OCI-LY3 (cell line): ENCODE data around the gene MAML2.

Source experiments
- H2AFZ ChIP-seq: fragments of 200-600, 300-600 bp; shearing (Covaris generic); 2 replicates; pipeline ENCODE4 v1.6.0; 2014; ENCODE audit warnings: antibody characterized with exemption, low read depth, low read length
- H3K27ac ChIP-seq: fragments of 200-600, 300-600 bp; sonication (generic); 2 replicates; pipeline ENCODE4 v1.5.1; 2014; ENCODE audit warnings: mild to moderate bottlenecking, low read length, moderate library complexity, mixed read lengths
- H3K27me3 ChIP-seq: fragments of 200-600, 300-600 bp; sonication (generic); 2 replicates; pipeline ENCODE4 v1.6.1; 2014; ENCODE audit warnings: low read depth, low read length, mixed read lengths
- H3K36me3 ChIP-seq: fragments of 200-600, 300-600 bp; sonication (generic); replicated peaks from 2 replicates; pipeline ENCODE3; 2014; ENCODE audit warnings: low read depth, low read length, mixed read lengths
- H3K4me1 ChIP-seq: fragments of 300-600, 200-600 bp; sonication (generic); 2 replicates; pipeline ENCODE4 v1.6.1; 2014; ENCODE audit warnings: low read length, mixed read lengths
- H3K4me2 ChIP-seq: fragments of 200-600, 300-600 bp; sonication (generic); 2 replicates; pipeline ENCODE4 v1.6.1; 2014; ENCODE audit warnings: low read length, mixed read lengths
- H3K4me3 ChIP-seq: fragments of 300-600, 200-600 bp; sonication (generic); 2 replicates; pipeline ENCODE4 v1.5.1; 2014; ENCODE audit warnings: antibody characterized with exemption, mild to moderate bottlenecking, low read length, moderate library complexity
- H3K79me2 ChIP-seq: fragments of 300-600, 200-600 bp; shearing (Covaris generic); 2 replicates; pipeline ENCODE4 v1.6.1; 2014; ENCODE audit warnings: mild to moderate bottlenecking, low read length, mixed read lengths
- H3K9ac ChIP-seq: fragments of 300-600, 200-600 bp; shearing (Covaris generic); 2 replicates; pipeline ENCODE4 v1.6.0; 2014; ENCODE audit warnings: mild to moderate bottlenecking, low read length, moderate library complexity
- H3K9me3 ChIP-seq: fragments of 200-600, 300-600 bp; shearing (Covaris generic); 2 replicates; pipeline ENCODE4 v1.6.1; 2014; ENCODE audit warnings: low read length, mixed read lengths; ENCODE audit not compliant: insufficient read depth
- H4K20me1 ChIP-seq: fragments of 200-600, 300-600 bp; sonication (generic); 2 replicates; pipeline ENCODE4 v1.6.1; 2016; ENCODE audit warnings: low read length, mixed read lengths; ENCODE audit not compliant: insufficient read depth
- CTCF ChIP-seq: fragments of 200-600, 300-600 bp; sonication (generic); IDR thresholded peaks from 2 replicates; pipeline ENCODE4 v1.5.1; 2014; ENCODE audit warnings: antibody characterized with exemption, low read length, low read depth
- EZH2phosphoT487 ChIP-seq: fragments of 200-600 bp; shearing (Covaris generic); IDR thresholded peaks from 2 replicates; pipeline ENCODE4 v1.6.1; 2018; ENCODE audit warnings: antibody characterized with exemption, mixed run types, low read depth

MAML2 gene

GRCh38 chr11:96315476-96315875 is 27.5 kb downstream of the MAML2 start:
- Histone ChIP-seq H3K4me2 (no peak overlapping the region), H3K4me3 (no peak overlapping the region), H3K36me3 (no peaks in the 10 kb centered on the region), H3K27me3 (no peaks in the 10 kb centered on the region), H2AFZ (no peak overlapping the region), H3K9ac (no peak overlapping the region), H3K79me2 (peaks cover 3% of the 10 kb centered on the region), H3K9me3 (no peaks in the 10 kb centered on the region), H3K4me1 (peaks cover 8% of the 10 kb centered on the region), H4K20me1 (no peaks in the 10 kb centered on the region), H3K27ac (no peak overlapping the region)
- TF ChIP-seq CTCF (no peak), EZH2phosphoT487 (no peak)

GRCh38 chr11:96314326-96315020 is 28.5 kb downstream of the MAML2 start:
- Histone ChIP-seq H3K4me3 (no peak overlapping the region), H3K27me3 (no peaks in the 10 kb centered on the region), H2AFZ (no peak overlapping the region)

GRCh38 chr11:96313163-96313562 is 29.8 kb downstream of the MAML2 start:
- Histone ChIP-seq H3K4me3 (no peak overlapping the region), H4K20me1 (no peaks in the 10 kb centered on the region), H3K27me3 (no peaks in the 10 kb centered on the region), H3K4me2 (no peak overlapping the region), H2AFZ (no peak overlapping the region), H3K4me1 (peaks cover 8% of the 10 kb centered on the region), H3K9ac (no peak overlapping the region), H3K9me3 (no peaks in the 10 kb centered on the region), H3K36me3 (no peaks in the 10 kb centered on the region), H3K27ac (no peak overlapping the region), H3K79me2 (no peaks in the 10 kb centered on the region; the same call in 1 of the 2 replicates)
- TF ChIP-seq CTCF (no peak), EZH2phosphoT487 (no peak)

More at GRCh38 chr11:96314326-96315020, 28.5 kb downstream of the MAML2 start:
- TF ChIP-seq CTCF (no peak), EZH2phosphoT487 (no peak)
- no peaks in the 10 kb centered on the region for H4K20me1 ChIP-seq
- no peaks in the 10 kb centered on the region for H3K9me3 ChIP-seq
- peaks cover 8% of the 10 kb centered on the region for H3K4me1 ChIP-seq
- no peaks in the 10 kb centered on the region for H3K36me3 ChIP-seq
- H3K9ac ChIP-seq = no peak overlapping the region
- no peak overlapping the region for H3K27ac ChIP-seq
- no peak overlapping the region for H3K4me2 ChIP-seq
- H3K79me2 ChIP-seq = no peaks in the 10 kb centered on the region; the same call in none of the 2 replicates

- H3K9ac ChIP-seq = no peak overlapping the region
- H3K27me3 ChIP-seq = no peaks in the 10 kb centered on the region
- H3K36me3 ChIP-seq = no peaks in the 10 kb centered on the region
- no peaks in the 10 kb centered on the region for H3K4me1 ChIP-seq
- no peak overlapping the region for H3K4me2 ChIP-seq
- no peak overlapping the region for H3K27ac ChIP-seq
- H3K4me3 ChIP-seq = no peak overlapping the region
- no peaks in the 10 kb centered on the region for H3K79me2 ChIP-seq
- no peak for TF ChIP-seq EZH2phosphoT487
- no peak overlapping the region for H2AFZ ChIP-seq
- H3K9me3 ChIP-seq = no peaks in the 10 kb centered on the region
- H4K20me1 ChIP-seq = no peaks in the 10 kb centered on the region
These were observed 31.9 kb downstream of the MAML2 start for GRCh38 chr11:96311120-96311568.
